Neural cell (in vitro differentiated cells): ENCODE results near the gene ERAL1. TPM values are rescaled to one million over a fixed set of nuclear protein-coding genes. Genes with fewer than 3 reads are reported as not detected.
A peak's percentile ranks its signal among the peaks of the same experiment; 100 is the strongest.

Source experiments
- H2AFZ ChIP-seq: fragments of 200-600, 300-800 bp; sonication (generic), shearing (Covaris generic); 2 replicates; pipeline ENCODE4 v1.6.0; 2014; ENCODE audit warnings: low read depth, mild to moderate bottlenecking, antibody characterized with exemption, low read length, moderate library complexity
- H3F3A ChIP-seq: fragments of 200-600 bp; shearing (Covaris generic); 2 replicates; pipeline ENCODE4 v1.6.1; 2016; ENCODE audit warnings: mild to moderate bottlenecking, moderate library complexity, mixed read lengths, antibody characterized with exemption, low read length; ENCODE audit not compliant: insufficient read depth, poor library complexity, severe bottlenecking
- H3K27ac ChIP-seq: fragments of 200-600, 300-800 bp; sonication (generic), shearing (Covaris generic); 2 replicates; pipeline ENCODE4 v1.5.1; 2014; ENCODE audit warnings: mild to moderate bottlenecking, low read length, moderate library complexity
- H3K27me3 ChIP-seq: fragments of 300-800, 200-600 bp; sonication (generic), shearing (Covaris generic); 2 replicates; pipeline ENCODE4 v1.6.0; 2014; ENCODE audit warnings: mild to moderate bottlenecking, low read depth, low read length, moderate library complexity; ENCODE audit not compliant: insufficient read depth
- H3K36me3 ChIP-seq: fragments of 300-800, 200-600 bp; sonication (generic), shearing (Covaris generic); 2 replicates; pipeline ENCODE4 v1.5.1; 2014; ENCODE audit warnings: mild to moderate bottlenecking, antibody characterized with exemption, low read length, moderate library complexity; ENCODE audit not compliant: insufficient read depth
- H3K4me2 ChIP-seq: fragments of 300-800, 200-600 bp; sonication (generic), shearing (Covaris generic); 2 replicates; pipeline ENCODE4 v1.6.0; 2014; ENCODE audit warnings: mild to moderate bottlenecking, low read length
- H3K4me3 ChIP-seq: fragments of 300-800, 200-600 bp; sonication (generic), shearing (Covaris generic); 2 replicates; pipeline ENCODE4 v1.5.1; 2014; ENCODE audit warnings: mild to moderate bottlenecking, low read length, moderate library complexity
- H3K79me2 ChIP-seq: fragments of 200-600 bp; shearing (Covaris generic); replicated peaks from 2 replicates; pipeline ENCODE4 v1.6.0; 2014; ENCODE audit warnings: mild to moderate bottlenecking, low read length, moderate library complexity; ENCODE audit not compliant: insufficient read depth
- H3K9ac ChIP-seq: fragments of 300-800, 200-600 bp; sonication (generic), shearing (Covaris generic); 2 replicates; pipeline ENCODE4 v1.6.1; 2016; ENCODE audit warnings: mild to moderate bottlenecking, low read length, mixed read lengths
- H3K9me2 ChIP-seq: fragments of 200-600 bp; shearing (Covaris generic); 2 replicates; pipeline ENCODE4 v1.6.1; 2016; ENCODE audit warnings: mild to moderate bottlenecking, low read length, mixed read lengths; ENCODE audit not compliant: insufficient read depth
- H3K9me3 ChIP-seq: fragments of 200-600, 300-800 bp; sonication (generic), shearing (Covaris generic); 2 replicates; pipeline ENCODE4 v1.6.1; 2016; ENCODE audit warnings: mild to moderate bottlenecking, mixed run types, low read length, moderate library complexity, mixed read lengths
- H4K20me1 ChIP-seq: fragments of 200-600 bp; shearing (Covaris generic); 2 replicates; pipeline ENCODE4 v1.6.1; 2016; ENCODE audit warnings: mild to moderate bottlenecking, mixed run types; ENCODE audit not compliant: insufficient read depth
- EP300 ChIP-seq: fragments of 450-650 bp; conservative IDR thresholded peaks from 2 replicates; pipeline ENCODE4 v1.6.1; 2014; ENCODE audit warnings: antibody characterized with exemption, mild to moderate bottlenecking, moderate library complexity; ENCODE audit not compliant: poor library complexity, severe bottlenecking
- EZH2 ChIP-seq: fragments of 200-600, 300-800 bp; shearing (Covaris generic), sonication (generic); IDR thresholded peaks from 2 replicates; pipeline ENCODE4 v1.6.1; 2014; ENCODE audit warnings: antibody characterized with exemption, low read length, borderline replicate concordance, mild to moderate bottlenecking; ENCODE audit not compliant: insufficient read depth, poor library complexity, severe bottlenecking
- MXI1 ChIP-seq: fragments of 450-650 bp; conservative IDR thresholded peaks from 2 replicates; pipeline ENCODE4 v1.6.1; 2014; ENCODE audit warnings: antibody characterized with exemption, mild to moderate bottlenecking; ENCODE audit not compliant: poor library complexity, severe bottlenecking
- POLR2AphosphoS5 ChIP-seq: IDR thresholded peaks from 2 replicates; pipeline ENCODE4 v1.6.1; 2012
- RAD21 ChIP-seq: fragments of 450-650 bp; conservative IDR thresholded peaks from 2 replicates; pipeline ENCODE4 v1.6.1; 2014; ENCODE audit warnings: antibody characterized with exemption, mild to moderate bottlenecking, moderate library complexity
- SMC3 ChIP-seq: fragments of 450-650 bp; conservative IDR thresholded peaks from 2 replicates; pipeline ENCODE4 v1.6.1; 2014; ENCODE audit warnings: antibody characterized with exemption, mild to moderate bottlenecking, moderate library complexity; ENCODE audit not compliant: poor library complexity
- TAF1 ChIP-seq: IDR thresholded peaks from 2 replicates; pipeline ENCODE4 v1.6.1; 2012; ENCODE audit warnings: low read depth
- polyA plus RNA-seq: library from polyadenylated mRNA; depleted of rRNA; stranded (reverse); fragments of >200 nt; gene quantifications from 2 replicates; pipeline ENCODE4 v1.2.3, GENCODE V29; 2014
- TF ChIP-seq, protein P1 (sequence below): IDR thresholded peaks from 2 replicates; pipeline ENCODE4 v1.6.1; 2012; ENCODE audit warnings: borderline replicate concordance
- TF ChIP-seq, protein P2 (sequence below): fragments of 450-650 bp; IDR thresholded peaks from 2 replicates; pipeline ENCODE4 v1.5.1; 2014; ENCODE audit warnings: antibody characterized with exemption, mild to moderate bottlenecking, moderate library complexity; ENCODE audit not compliant: poor library complexity, severe bottlenecking

The ERAL1 gene
- polyA plus RNA-seq, 1 donor from 2014 or later, result 31.8 TPM

DNA sequence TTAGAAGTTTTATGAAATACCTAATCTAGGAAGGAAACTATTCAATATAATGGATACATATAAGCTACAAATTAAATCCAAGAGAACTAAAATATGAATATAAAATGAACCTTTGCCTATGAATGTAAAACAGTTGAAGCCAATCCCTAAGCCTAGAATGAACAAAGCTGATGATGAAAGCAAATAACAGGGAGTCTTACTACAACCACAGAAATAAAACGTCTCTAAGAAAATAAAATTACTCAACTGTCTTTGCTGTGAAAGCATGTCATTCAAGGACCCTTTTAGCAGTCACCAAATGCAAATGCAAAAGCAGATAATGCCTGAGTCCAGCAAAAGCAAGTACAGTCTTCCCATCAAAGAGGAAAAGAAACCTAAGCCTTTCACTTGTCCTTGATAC is 35.2 kb upstream of the ERAL1 start:
- Histone ChIP-seq H3F3A (peaks cover 3% of the 10 kb centered on the region), H3K4me3 (no peak overlapping the region), H3K36me3 (no peaks in the 10 kb centered on the region), H3K27me3 (no peaks in the 10 kb centered on the region), H3K79me2 (peaks cover 27% of the 10 kb centered on the region), H3K9me2 (no peaks in the 10 kb centered on the region), H3K27ac (peak overlapping the region; percentile 50), H2AFZ (no peak overlapping the region), H4K20me1 (no peaks in the 10 kb centered on the region), H3K4me2 (peak overlapping the region; percentile 14), H3K9ac (no peak overlapping the region), H3K9me3 (no peaks in the 10 kb centered on the region)
- no peak for TF ChIP-seq POLR2AphosphoS5
- TF ChIP-seq EP300, result peak; percentile 10
- TF ChIP-seq SMC3, result no peak

DNA sequence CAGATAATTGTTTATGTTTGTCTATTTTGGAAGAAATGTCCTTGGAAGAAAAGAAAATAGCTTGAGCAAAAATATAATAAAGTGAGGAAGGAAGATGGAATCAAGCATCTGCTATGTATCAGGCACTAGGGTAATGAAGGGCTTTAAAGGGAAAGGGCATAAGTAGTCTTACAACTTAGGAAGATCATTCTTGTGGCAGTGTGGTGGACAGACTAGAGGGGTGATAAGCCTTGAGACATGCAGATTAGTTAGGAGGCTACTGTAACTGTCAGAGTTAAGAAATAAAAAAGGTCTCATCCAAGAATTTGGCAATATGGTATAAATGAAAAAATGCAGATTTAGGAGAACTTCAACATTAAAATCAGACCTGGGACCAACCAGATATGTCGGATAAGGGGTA is 27.1 kb upstream of the ERAL1 start:
- Histone ChIP-seq H3K27ac (no peak overlapping the region), H3F3A (no peaks in the 10 kb centered on the region), H3K9ac (no peak overlapping the region), H4K20me1 (no peaks in the 10 kb centered on the region), H3K4me2 (no peak overlapping the region), H3K4me3 (no peak overlapping the region), H3K9me2 (no peaks in the 10 kb centered on the region), H3K36me3 (no peaks in the 10 kb centered on the region), H2AFZ (no peak overlapping the region), H3K27me3 (no peaks in the 10 kb centered on the region), H3K79me2 (peaks cover 13% of the 10 kb centered on the region), H3K9me3 (no peaks in the 10 kb centered on the region)
- TF ChIP-seq, protein P1, sequence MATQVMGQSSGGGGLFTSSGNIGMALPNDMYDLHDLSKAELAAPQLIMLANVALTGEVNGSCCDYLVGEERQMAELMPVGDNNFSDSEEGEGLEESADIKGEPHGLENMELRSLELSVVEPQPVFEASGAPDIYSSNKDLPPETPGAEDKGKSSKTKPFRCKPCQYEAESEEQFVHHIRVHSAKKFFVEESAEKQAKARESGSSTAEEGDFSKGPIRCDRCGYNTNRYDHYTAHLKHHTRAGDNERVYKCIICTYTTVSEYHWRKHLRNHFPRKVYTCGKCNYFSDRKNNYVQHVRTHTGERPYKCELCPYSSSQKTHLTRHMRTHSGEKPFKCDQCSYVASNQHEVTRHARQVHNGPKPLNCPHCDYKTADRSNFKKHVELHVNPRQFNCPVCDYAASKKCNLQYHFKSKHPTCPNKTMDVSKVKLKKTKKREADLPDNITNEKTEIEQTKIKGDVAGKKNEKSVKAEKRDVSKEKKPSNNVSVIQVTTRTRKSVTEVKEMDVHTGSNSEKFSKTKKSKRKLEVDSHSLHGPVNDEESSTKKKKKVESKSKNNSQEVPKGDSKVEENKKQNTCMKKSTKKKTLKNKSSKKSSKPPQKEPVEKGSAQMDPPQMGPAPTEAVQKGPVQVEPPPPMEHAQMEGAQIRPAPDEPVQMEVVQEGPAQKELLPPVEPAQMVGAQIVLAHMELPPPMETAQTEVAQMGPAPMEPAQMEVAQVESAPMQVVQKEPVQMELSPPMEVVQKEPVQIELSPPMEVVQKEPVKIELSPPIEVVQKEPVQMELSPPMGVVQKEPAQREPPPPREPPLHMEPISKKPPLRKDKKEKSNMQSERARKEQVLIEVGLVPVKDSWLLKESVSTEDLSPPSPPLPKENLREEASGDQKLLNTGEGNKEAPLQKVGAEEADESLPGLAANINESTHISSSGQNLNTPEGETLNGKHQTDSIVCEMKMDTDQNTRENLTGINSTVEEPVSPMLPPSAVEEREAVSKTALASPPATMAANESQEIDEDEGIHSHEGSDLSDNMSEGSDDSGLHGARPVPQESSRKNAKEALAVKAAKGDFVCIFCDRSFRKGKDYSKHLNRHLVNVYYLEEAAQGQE, result no peak
- TF ChIP-seq SMC3, result no peak
- no peak for TF ChIP-seq EP300

DNA sequence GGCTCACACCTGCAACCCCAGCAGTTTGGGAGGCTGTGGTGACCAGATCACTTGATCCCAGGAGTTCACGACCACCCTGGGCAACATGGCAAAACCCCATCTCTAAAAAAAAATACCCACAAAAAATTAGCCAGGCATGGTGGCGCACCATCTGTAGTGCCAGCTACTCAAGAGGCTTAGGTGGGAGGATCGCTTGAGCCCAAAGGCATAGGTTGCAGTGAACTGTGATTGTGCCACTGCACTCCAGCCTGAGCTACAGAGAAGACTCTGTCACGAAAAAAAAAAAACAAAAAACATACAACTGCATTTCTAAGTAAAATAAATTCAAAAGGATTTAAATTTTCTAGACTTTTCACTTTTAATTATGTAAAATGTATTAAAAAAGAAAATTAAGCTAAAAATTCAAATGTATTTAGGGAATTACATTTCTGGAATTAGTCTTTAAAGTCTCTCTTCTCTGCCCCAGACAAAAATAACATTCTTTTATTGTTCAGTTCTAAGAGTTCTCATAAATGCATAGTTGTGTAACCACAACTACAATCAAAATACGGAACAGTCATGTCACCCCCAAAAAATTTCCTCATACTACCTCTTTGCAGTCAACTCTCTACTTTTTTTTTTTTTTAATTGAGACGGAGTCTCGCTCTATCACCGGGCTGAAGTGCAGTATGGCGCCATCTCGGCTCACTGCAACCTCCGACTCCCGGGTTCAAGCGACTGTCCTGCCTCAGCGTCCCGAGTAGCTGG is 26.3 kb upstream of the ERAL1 start:
- H3K4me2 ChIP-seq, result no peak overlapping the region
- no peak overlapping the region for H3K4me3 ChIP-seq
- H3K9ac ChIP-seq, result no peak overlapping the region
- no peaks in the 10 kb centered on the region for H3K9me2 ChIP-seq
- no peaks in the 10 kb centered on the region for H3K27me3 ChIP-seq
- no peaks in the 10 kb centered on the region for H3F3A ChIP-seq
- H3K79me2 ChIP-seq, result peaks cover 13% of the 10 kb centered on the region
- no peaks in the 10 kb centered on the region for H4K20me1 ChIP-seq
- no peak for TF ChIP-seq MXI1
- TF ChIP-seq EP300, result no peak
- no peak for TF ChIP-seq EZH2
- TF ChIP-seq POLR2AphosphoS5, result no peak
- TF ChIP-seq SMC3, result no peak
- TF ChIP-seq, protein P2, sequence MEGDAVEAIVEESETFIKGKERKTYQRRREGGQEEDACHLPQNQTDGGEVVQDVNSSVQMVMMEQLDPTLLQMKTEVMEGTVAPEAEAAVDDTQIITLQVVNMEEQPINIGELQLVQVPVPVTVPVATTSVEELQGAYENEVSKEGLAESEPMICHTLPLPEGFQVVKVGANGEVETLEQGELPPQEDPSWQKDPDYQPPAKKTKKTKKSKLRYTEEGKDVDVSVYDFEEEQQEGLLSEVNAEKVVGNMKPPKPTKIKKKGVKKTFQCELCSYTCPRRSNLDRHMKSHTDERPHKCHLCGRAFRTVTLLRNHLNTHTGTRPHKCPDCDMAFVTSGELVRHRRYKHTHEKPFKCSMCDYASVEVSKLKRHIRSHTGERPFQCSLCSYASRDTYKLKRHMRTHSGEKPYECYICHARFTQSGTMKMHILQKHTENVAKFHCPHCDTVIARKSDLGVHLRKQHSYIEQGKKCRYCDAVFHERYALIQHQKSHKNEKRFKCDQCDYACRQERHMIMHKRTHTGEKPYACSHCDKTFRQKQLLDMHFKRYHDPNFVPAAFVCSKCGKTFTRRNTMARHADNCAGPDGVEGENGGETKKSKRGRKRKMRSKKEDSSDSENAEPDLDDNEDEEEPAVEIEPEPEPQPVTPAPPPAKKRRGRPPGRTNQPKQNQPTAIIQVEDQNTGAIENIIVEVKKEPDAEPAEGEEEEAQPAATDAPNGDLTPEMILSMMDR, result no peak
- no peak for TF ChIP-seq TAF1
- TF ChIP-seq RAD21, result no peak
- TF ChIP-seq, protein P1, result no peak
- no peaks in the 10 kb centered on the region for H3K36me3 ChIP-seq
- H3K27ac ChIP-seq, result no peak overlapping the region
- H3K9me3 ChIP-seq, result no peaks in the 10 kb centered on the region
- H2AFZ ChIP-seq, result no peak overlapping the region
